Measurements from ENCODE around the gene INTS15. TPM values are rescaled to one million over a fixed set of nuclear protein-coding genes. Genes with fewer than 3 reads are reported as not detected.

INTS15 gene
- total RNA-seq, 1 experiment from 2014 or later = 24.3 TPM

DNA sequence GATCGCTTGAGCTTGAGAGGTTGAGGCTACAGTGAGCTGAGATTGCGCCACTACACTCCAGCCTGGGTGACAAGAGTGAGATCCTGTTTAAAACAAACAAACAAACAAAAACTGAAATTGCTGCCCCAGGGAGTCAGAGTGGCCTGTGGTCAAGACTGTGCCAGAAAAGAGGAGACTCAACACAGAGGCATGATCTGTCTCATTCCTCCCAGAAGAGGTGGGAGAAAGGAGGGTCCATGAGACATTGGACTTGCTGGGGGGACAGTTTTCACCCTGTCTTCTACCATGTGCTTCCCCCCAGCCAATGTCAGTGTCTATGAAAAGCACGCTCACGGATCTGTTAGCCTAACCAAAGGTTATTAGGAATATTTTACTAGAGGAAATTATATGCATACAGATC lies 28.8 kb downstream of the INTS15 start (continued):
- TF ChIP-seq TCF7L2 (IDR thresholded peaks at IDR 0.05; ENCODE audit: borderline replicate concordance, extremely low read depth, insufficient read depth, insufficient read length) = no peak
- no peak for TF ChIP-seq CBX3 (IDR thresholded peaks at IDR 0.05; ENCODE audit: low read depth)

DNA sequence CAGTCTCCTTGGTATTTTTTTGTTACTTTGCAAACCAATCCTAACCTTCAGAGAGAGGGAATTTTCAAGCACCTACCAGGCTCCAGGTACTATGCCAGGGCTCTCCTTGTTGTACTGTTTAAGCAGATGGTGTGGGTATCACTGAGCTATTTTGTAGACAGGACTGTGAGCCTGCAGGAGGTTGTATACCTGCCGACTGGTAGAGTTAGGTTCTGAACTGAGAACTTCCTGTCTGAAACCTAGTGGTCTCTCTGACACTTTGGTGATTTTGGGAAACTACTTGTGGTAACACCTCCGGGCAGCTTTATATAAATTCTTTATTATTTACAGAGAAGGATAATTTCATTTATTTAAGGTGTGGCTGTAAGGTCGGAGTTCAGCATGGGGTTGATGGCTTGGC lies 30.1 kb downstream of the INTS15 start:
- no peaks in the 10 kb centered on the region for H3K79me2 ChIP-seq (ENCODE audit: insufficient read depth, low read length)
- no peak overlapping the region for H3K4me2 ChIP-seq (ENCODE audit: low read length)
- H3K4me1 ChIP-seq (ENCODE audit: control insufficient read depth in 1 of 2, insufficient read depth in 2 of 2, low read length in 2 of 2) = no peaks in the 10 kb centered on the region
- H3K27me3 ChIP-seq (ENCODE audit: insufficient read depth, low read length) = peaks cover 3% of the 10 kb centered on the region; the same call in 1 of the 2 replicates
- no peak overlapping the region for H2AFZ ChIP-seq (ENCODE audit: low read depth, low read length, poor library complexity, severe bottlenecking)
- H3K36me3 ChIP-seq (ENCODE audit: control insufficient read depth in 1 of 2, insufficient read depth in 2 of 2, low read length in 2 of 2) = no peaks in the 10 kb centered on the region
- no peaks in the 10 kb centered on the region for H3K9me3 ChIP-seq (ENCODE audit: control insufficient read depth in 1 of 2, insufficient read depth in 1 of 2, low read depth in 1 of 2, low read length in 2 of 2)
- RAD21 ChIA-PET (ENCODE audit: low non-redundant PET in 1 of 2, low total read pairs in 2 of 2, uncharacterized antibody in 2 of 2, unreplicated experiment in 2 of 2) = no interaction called here
- ATAC-seq (no peak), DNase-seq (ENCODE audit: low read depth, low spot score) (no peak)
- H3K4me3 ChIP-seq (replicated peaks in 1 of 2; ENCODE audit: low read depth in 1 of 2, low read length in 2 of 2) = no peak overlapping the region
- H4K20me1 ChIP-seq (ENCODE audit: insufficient read depth) = no peaks in the 10 kb centered on the region
- no peak for TF ChIP-seq EGR1 (IDR thresholded peaks at IDR 0.05; ENCODE audit: low read depth)
- no peak for TF ChIP-seq SP1 (IDR thresholded peaks at IDR 0.05; ENCODE audit: low read depth)
- no peak for TF ChIP-seq FOSL1 (IDR thresholded peaks at IDR 0.05; ENCODE audit: low read depth)
- TF ChIP-seq TCF7L2 (IDR thresholded peaks at IDR 0.05; ENCODE audit: borderline replicate concordance, extremely low read depth, insufficient read depth, insufficient read length) = no peak
- no peak for TF ChIP-seq YY1 (IDR thresholded peaks at IDR 0.05; ENCODE audit: extremely low read depth, insufficient replicate concordance, low read depth, low read length)
- TF ChIP-seq POLR2A (IDR thresholded peaks at IDR 0.05; ENCODE audit: borderline replicate concordance, extremely low read depth, insufficient read depth, insufficient read length) = no peak
- TF ChIP-seq EZH2phosphoT487 (IDR thresholded peaks at IDR 0.05; ENCODE audit: borderline replicate concordance) = no peak
- TF ChIP-seq, protein P1, sequence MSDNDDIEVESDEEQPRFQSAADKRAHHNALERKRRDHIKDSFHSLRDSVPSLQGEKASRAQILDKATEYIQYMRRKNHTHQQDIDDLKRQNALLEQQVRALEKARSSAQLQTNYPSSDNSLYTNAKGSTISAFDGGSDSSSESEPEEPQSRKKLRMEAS (IDR thresholded peaks at IDR 0.05) = no peak
- TF ChIP-seq EZH2 (IDR thresholded peaks at IDR 0.05) = no peak
- TF ChIP-seq, protein P2, sequence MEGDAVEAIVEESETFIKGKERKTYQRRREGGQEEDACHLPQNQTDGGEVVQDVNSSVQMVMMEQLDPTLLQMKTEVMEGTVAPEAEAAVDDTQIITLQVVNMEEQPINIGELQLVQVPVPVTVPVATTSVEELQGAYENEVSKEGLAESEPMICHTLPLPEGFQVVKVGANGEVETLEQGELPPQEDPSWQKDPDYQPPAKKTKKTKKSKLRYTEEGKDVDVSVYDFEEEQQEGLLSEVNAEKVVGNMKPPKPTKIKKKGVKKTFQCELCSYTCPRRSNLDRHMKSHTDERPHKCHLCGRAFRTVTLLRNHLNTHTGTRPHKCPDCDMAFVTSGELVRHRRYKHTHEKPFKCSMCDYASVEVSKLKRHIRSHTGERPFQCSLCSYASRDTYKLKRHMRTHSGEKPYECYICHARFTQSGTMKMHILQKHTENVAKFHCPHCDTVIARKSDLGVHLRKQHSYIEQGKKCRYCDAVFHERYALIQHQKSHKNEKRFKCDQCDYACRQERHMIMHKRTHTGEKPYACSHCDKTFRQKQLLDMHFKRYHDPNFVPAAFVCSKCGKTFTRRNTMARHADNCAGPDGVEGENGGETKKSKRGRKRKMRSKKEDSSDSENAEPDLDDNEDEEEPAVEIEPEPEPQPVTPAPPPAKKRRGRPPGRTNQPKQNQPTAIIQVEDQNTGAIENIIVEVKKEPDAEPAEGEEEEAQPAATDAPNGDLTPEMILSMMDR (IDR thresholded peaks at IDR 0.05 in 2 of 3, conservative IDR thresholded peaks at IDR 0.05 in 1 of 3; ENCODE audit: borderline replicate concordance in 1 of 3, insufficient read depth in 1 of 3, low read depth in 2 of 3, low read length in 2 of 3) = no peak
- TF ChIP-seq JUND (IDR thresholded peaks at IDR 0.05) = no peak
- TF ChIP-seq ZFX (IDR thresholded peaks at IDR 0.05) = no peak
- TF ChIP-seq ZNF274 (IDR thresholded peaks at IDR 0.05; ENCODE audit: low read depth, low read length) = no peak
- TF ChIP-seq ELF1 (IDR thresholded peaks at IDR 0.05; ENCODE audit: borderline replicate concordance, low read depth) = no peak
- no peak for TF ChIP-seq SRF (IDR thresholded peaks at IDR 0.05; ENCODE audit: low read depth)
- TF ChIP-seq, protein P3, sequence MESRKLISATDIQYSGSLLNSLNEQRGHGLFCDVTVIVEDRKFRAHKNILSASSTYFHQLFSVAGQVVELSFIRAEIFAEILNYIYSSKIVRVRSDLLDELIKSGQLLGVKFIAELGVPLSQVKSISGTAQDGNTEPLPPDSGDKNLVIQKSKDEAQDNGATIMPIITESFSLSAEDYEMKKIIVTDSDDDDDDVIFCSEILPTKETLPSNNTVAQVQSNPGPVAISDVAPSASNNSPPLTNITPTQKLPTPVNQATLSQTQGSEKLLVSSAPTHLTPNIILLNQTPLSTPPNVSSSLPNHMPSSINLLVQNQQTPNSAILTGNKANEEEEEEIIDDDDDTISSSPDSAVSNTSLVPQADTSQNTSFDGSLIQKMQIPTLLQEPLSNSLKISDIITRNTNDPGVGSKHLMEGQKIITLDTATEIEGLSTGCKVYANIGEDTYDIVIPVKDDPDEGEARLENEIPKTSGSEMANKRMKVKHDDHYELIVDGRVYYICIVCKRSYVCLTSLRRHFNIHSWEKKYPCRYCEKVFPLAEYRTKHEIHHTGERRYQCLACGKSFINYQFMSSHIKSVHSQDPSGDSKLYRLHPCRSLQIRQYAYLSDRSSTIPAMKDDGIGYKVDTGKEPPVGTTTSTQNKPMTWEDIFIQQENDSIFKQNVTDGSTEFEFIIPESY (IDR thresholded peaks at IDR 0.05; ENCODE audit: extremely low read depth, insufficient replicate concordance, low read length) = no peak
- no peak for TF ChIP-seq CBX3 (IDR thresholded peaks at IDR 0.05; ENCODE audit: low read depth)
- intact Hi-C loops (cut with micrococcal nuclease) = no loop called here
- CTCF ChIA-PET = no interaction called here
- BruUV-seq (replicated peaks) = no TSS peak
- H3K9me2 ChIP-seq (ENCODE audit: insufficient read depth) = no peaks in the 10 kb centered on the region
- POLR2A ChIA-PET = no interaction called here
- H3K27ac ChIP-seq (ENCODE audit: low read depth, low read length) = no peak overlapping the region
- H3K9ac ChIP-seq (ENCODE audit: low read length) = no peak overlapping the region

Measured in HCT116 (cell line).